AG04450 (cell line): ENCODE results near the gene GIN1. TPM values are rescaled to one million over a fixed set of nuclear protein-coding genes. Genes with fewer than 3 reads are reported as not detected.

ENCODE experiments used
- CTCF ChIA-PET: fragments of 300-600, 350-600 bp; formaldehyde crosslinking; extraction: SDS; loops from one replicate; lab custom pipeline; 2022; ENCODE audit warnings: antibody characterized with exemption, inconsistent platforms; lab: Charles Lee
- POLR2A ChIA-PET: fragments of 350-600 bp; formaldehyde crosslinking; extraction: SDS; loops from one replicate; lab custom pipeline; 2021; ENCODE audit warnings: antibody characterized with exemption, inconsistent platforms; lab: Yijun Ruan, JAX
- DNase-seq: peaks from one replicate; pipeline ENCODE4 v3.0.0-alpha.2; 2011; ENCODE audit warnings: low read depth, low spot score
- H3K27ac ChIP-seq: one replicate; pipeline ENCODE4 v1.5.1; 2012; ENCODE audit warnings: low read depth, low read length, control low read depth
- H3K27me3 ChIP-seq: one replicate; pipeline ENCODE4 v1.6.0; 2012; ENCODE audit warnings: low read length; ENCODE audit not compliant: control insufficient read depth, insufficient read depth
- H3K4me3 ChIP-seq: 2 replicates; pipeline ENCODE4 v1.5.1; 2011; ENCODE audit warnings: mild to moderate bottlenecking, low read depth, low read length, control low read depth
- H3K9me3 ChIP-seq: 2 replicates; pipeline ENCODE4 v1.5.1; 2012; ENCODE audit warnings: low read length; ENCODE audit not compliant: control insufficient read depth, insufficient read depth
- polyA plus RNA-seq: library from polyadenylated mRNA; depleted of rRNA; stranded (reverse); fragments of >200 nt; gene quantifications from 2 replicates; pipeline ENCODE4 v1.2.3, GENCODE V29; 2011
- TF ChIP-seq, protein P1 (sequence below): IDR thresholded peaks from 2 replicates; pipeline ENCODE4 v1.5.1; 2011; ENCODE audit warnings: low read depth, low read length, control low read depth, inconsistent platforms

GIN1 gene
- polyA plus RNA-seq, 1 experiment: 7.7 TPM

DNA sequence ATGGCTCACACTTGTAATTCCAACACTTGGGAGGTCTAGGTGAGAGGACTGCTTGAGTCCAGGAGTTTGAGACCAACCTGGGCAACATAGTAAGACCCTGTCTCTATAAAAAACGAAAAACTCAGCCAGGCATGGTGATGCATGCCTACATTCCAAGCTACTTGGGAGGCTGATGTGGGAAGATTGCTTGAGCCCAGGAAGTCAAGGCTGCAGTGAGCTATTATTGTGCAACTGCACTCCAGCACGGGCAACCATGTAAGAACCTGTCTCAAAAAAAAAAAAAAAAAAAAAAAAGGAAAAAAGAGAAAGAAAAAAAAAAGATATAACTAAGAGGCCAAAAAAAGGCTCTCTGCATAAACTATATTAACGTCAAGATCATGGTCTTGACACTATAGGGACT lies 27.3 kb downstream of the GIN1 start:
- H3K9me3 ChIP-seq: no peaks in the 10 kb centered on the region
- POLR2A ChIA-PET: no interaction called here
- CTCF ChIA-PET: no interaction called here
- H3K27me3 ChIP-seq: no peaks in the 10 kb centered on the region
- no peak overlapping the region for H3K4me3 ChIP-seq
- no peak for DNase-seq
- no peak overlapping the region for H3K27ac ChIP-seq
- TF ChIP-seq, protein P1, sequence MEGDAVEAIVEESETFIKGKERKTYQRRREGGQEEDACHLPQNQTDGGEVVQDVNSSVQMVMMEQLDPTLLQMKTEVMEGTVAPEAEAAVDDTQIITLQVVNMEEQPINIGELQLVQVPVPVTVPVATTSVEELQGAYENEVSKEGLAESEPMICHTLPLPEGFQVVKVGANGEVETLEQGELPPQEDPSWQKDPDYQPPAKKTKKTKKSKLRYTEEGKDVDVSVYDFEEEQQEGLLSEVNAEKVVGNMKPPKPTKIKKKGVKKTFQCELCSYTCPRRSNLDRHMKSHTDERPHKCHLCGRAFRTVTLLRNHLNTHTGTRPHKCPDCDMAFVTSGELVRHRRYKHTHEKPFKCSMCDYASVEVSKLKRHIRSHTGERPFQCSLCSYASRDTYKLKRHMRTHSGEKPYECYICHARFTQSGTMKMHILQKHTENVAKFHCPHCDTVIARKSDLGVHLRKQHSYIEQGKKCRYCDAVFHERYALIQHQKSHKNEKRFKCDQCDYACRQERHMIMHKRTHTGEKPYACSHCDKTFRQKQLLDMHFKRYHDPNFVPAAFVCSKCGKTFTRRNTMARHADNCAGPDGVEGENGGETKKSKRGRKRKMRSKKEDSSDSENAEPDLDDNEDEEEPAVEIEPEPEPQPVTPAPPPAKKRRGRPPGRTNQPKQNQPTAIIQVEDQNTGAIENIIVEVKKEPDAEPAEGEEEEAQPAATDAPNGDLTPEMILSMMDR: no peak

DNA sequence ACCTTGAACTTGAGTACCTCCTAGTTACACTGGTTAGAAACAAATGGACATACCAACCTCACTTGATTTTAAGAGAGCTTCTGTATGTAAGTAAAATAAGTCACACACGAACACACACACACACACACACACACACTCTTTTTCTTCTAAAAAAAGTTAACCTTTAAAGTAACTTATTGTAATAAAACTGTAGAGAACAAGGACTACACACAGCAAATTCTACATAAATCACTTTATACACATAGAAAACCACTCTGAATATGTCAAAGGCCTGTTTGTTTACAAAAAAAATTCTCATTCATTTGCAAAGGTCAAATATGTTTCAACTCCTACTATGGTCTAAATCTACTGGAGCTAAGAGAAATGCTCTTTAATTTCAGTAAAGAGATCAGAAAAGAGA lies 29.1 kb downstream of the GIN1 start:
- TF ChIP-seq, protein P1: no peak
- H3K4me3 ChIP-seq: no peak overlapping the region
- H3K9me3 ChIP-seq: no peaks in the 10 kb centered on the region
- ChIA-PET CTCF (interaction anchor here (1.0 kb wide), 1 partner anchor 60 kb away, joined by 3 read pairs; no protein-coding TSS in a partner anchor), POLR2A (no interaction called here)
- H3K27me3 ChIP-seq: no peaks in the 10 kb centered on the region
- no peak overlapping the region for H3K27ac ChIP-seq
- DNase-seq: no peak

DNA sequence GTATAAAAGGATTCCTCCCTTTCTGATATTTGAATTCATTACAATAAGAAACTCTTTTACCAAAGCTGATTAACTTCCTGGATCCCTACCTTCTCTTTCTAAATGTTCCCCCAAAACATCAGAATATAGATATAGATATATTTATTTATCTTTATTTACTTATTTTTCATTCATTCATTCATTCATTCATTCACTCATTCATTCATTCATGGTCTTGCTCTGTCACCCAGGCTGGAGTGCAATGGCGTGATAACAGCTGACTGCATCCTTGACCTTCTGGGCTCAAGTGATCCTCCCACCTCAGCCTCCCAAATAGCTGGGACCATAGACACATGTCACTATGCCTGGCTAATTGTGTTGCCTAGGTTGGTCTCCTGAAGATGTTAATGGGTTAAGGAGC lies 30.7 kb downstream of the GIN1 start:
- Histone ChIP-seq H3K9me3 (no peaks in the 10 kb centered on the region), H3K4me3 (no peak overlapping the region), H3K27ac (no peak overlapping the region), H3K27me3 (no peaks in the 10 kb centered on the region)
- ChIA-PET CTCF (no interaction called here), POLR2A (no interaction called here)
- no peak for DNase-seq
- TF ChIP-seq, protein P1: no peak

DNA sequence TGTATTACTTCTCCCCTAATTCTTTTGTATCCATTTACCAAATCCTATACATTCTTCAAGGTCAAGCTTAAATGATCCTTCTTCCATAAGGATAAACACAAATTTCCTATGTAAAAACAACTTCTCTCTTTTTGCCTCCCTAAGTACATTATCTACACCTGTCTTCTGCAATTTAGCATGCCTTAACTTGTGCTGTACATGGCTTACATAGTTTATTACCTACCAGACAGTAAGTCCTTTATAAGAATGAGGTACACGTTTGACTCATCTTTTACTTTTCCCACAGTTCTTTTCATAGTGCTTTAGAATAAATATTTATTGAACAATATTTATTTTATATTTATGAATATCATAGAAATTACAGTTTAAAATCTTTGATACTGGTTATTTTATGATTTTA lies 33.4 kb downstream of the GIN1 start:
- TF ChIP-seq, protein P1: no peak
- Histone ChIP-seq H3K9me3 (no peaks in the 10 kb centered on the region), H3K27me3 (no peaks in the 10 kb centered on the region), H3K4me3 (no peak overlapping the region), H3K27ac (no peak overlapping the region)
- POLR2A ChIA-PET: no interaction called here
- DNase-seq: no peak
- CTCF ChIA-PET: no interaction called here

DNA sequence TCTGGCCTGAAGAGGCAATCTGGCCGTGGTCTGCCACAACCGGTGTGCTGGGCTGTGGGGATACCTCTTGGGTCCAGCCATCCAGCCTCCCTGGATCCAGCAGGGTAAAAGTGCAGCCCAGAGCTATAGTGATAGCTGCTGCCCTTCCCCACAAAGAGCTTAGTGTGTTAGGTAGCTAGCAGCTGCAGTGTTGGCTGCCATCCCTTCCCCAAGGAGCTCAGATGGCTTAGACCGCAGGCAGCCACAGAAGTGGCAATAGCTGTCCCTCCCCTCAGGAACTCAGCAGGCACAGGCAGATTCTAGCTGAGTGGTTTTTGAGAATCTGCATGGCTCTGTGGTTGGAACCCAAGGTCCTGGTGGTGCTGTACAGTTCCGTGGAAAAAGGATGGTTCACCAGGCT lies 40.1 kb downstream of the GIN1 start:
- POLR2A ChIA-PET: no interaction called here
- Histone ChIP-seq H3K9me3 (peaks cover 12% of the 10 kb centered on the region), H3K27me3 (no peaks in the 10 kb centered on the region), H3K4me3 (no peak overlapping the region), H3K27ac (no peak overlapping the region)
- TF ChIP-seq, protein P1: no peak
- CTCF ChIA-PET: no interaction called here
- DNase-seq: no peak
